HL-60 (cell line): ENCODE data around the gene SETBP1.

Experiments used
- DNase-seq, 2 experiments: peaks; one replicate each; pipeline ENCODE4 v3.0.0-alpha.2; 2010 to 2020; ENCODE audit warnings: low read depth in 1 of 2, low spot score in 1 of 2
- H3K27ac ChIP-seq: fragments of 250-450 bp; sonication (Bioruptor Pico); replicated peaks from 2 replicates; pipeline ENCODE4 v1.5.1; 2020; ENCODE audit warnings: mild to moderate bottlenecking, moderate library complexity
- H3K27me3 ChIP-seq: fragments of 250-450 bp; sonication (Bioruptor Pico); 2 replicates; pipeline ENCODE4 v1.5.1; 2021; ENCODE audit warnings: mild to moderate bottlenecking, moderate library complexity; ENCODE audit not compliant: insufficient read depth, poor library complexity, severe bottlenecking
- H3K4me3 ChIP-seq: replicated peaks from 2 replicates; pipeline ENCODE4 v1.5.1; 2011; ENCODE audit warnings: mild to moderate bottlenecking, control low read depth, low read length; ENCODE audit not compliant: insufficient read depth
- CTCF ChIP-seq: IDR thresholded peaks from one replicate; pipeline ENCODE4 v1.5.1; 2011; ENCODE audit warnings: low read length, control low read depth, inconsistent platforms; ENCODE audit not compliant: insufficient read depth
- GABPA ChIP-seq: IDR thresholded peaks from 2 replicates; pipeline ENCODE4 v1.6.1; 2012; ENCODE audit warnings: low read depth
- POLR2AphosphoS5 ChIP-seq: IDR thresholded peaks from 2 replicates; pipeline ENCODE4 v1.6.1; 2012; ENCODE audit warnings: low read depth
- REST ChIP-seq: IDR thresholded peaks from 2 replicates; pipeline ENCODE4 v1.6.1; 2012; ENCODE audit warnings: low read depth; ENCODE audit not compliant: insufficient replicate concordance
- SPI1 ChIP-seq: IDR thresholded peaks from 2 replicates; pipeline ENCODE4 v1.6.1; 2012; ENCODE audit warnings: low read depth, mild to moderate bottlenecking, borderline replicate concordance

Gene SETBP1

GRCh38 chr18:44950685-44951195 is 270.1 kb downstream of the SETBP1 start:
- no peaks in the 10 kb centered on the region for H3K27me3 ChIP-seq
- TF ChIP-seq POLR2AphosphoS5 = no peak
- no peak for TF ChIP-seq REST
- TF ChIP-seq GABPA = no peak
- no peak for TF ChIP-seq SPI1
- no peak for TF ChIP-seq CTCF
- H3K4me3 ChIP-seq = no peak overlapping the region
- H3K27ac ChIP-seq = no peak overlapping the region
- DNase-seq = no peak

- TF ChIP-seq SPI1 (no peak), CTCF (no peak), GABPA (no peak), REST (no peak), POLR2AphosphoS5 (no peak)
Observed at GRCh38 chr18:44951748-44952147, 271.1 kb downstream of the SETBP1 start.

GRCh38 chr18:44954257-44954656 is 273.6 kb downstream of the SETBP1 start:
- H3K27ac ChIP-seq = no peak overlapping the region
- H3K4me3 ChIP-seq = no peak overlapping the region
- TF ChIP-seq SPI1 (no peak), POLR2AphosphoS5 (no peak), CTCF (no peak), REST (no peak), GABPA (no peak)
- H3K27me3 ChIP-seq = peaks cover 9% of the 10 kb centered on the region
- DNase-seq = no peak

More at GRCh38 chr18:44951748-44952147, 271.1 kb downstream of the SETBP1 start:
- Histone ChIP-seq H3K4me3 (no peak overlapping the region), H3K27ac (no peak overlapping the region), H3K27me3 (no peaks in the 10 kb centered on the region)
- DNase-seq = no peak
